ENCODE results near the gene NOC4L. TPM values are rescaled to one million over a fixed set of nuclear protein-coding genes. Genes with fewer than 3 reads are reported as not detected.

Gene NOC4L
- 21.3 and 27.2 TPM in 2 replicates for total RNA-seq

GRCh38 chr12:132144115-132144809 is at the start of gene NOC4L, which contains the start of gene DDX51:
Gene NOC4L (plus strand): TSS chr12:132144457. CDS start chr12:132144489, 32 bp downstream.
Gene DDX51 (minus strand): TSS chr12:132144319. CDS start chr12:132144296, 23 bp downstream.

Small RNA genes lying within 50 kb of the gene (small RNA-seq; reads per million reads assigned to genes)
- not detected for gene AC138466.3

Other genes starting within 250 kb of the NOC4L start
- 4.4 and 8.2 TPM in 2 replicates for gene ULK1, start 249.8 kb upstream of the NOC4L start, total RNA-seq
- 14.7 and 20.5 TPM in 2 replicates for gene PUS1, start 215.2 kb upstream of the NOC4L start, total RNA-seq
- gene EP400, start 194.5 kb upstream of the NOC4L start, total RNA-seq, result 11.4 and 15.2 TPM in 2 replicates
- gene DDX51, start 138 bp upstream of the NOC4L start, total RNA-seq, result 9.2 and 10.8 TPM in 2 replicates
- 0.37 and 0.39 TPM in 2 replicates for gene GALNT9, start 185.1 kb downstream of the NOC4L start, total RNA-seq

Measured in subcutaneous preadipocyte (primary cell).